H1 (cell line): ENCODE measurements around the gene ALDH7A1. TPM values are rescaled to one million over a fixed set of nuclear protein-coding genes. Genes with fewer than 3 reads are reported as not detected.

Source experiments
- CTCF ChIA-PET: fragments of 300-600 bp; sonication (Branson Sonifier 250); formaldehyde crosslinking; loops from one replicate; lab custom pipeline; 2021; ENCODE audit not compliant: partially characterized antibody; lab: Charles Lee
- POLR2A ChIA-PET: fragments of 300-600 bp; sonication (Branson Sonifier 250); formaldehyde crosslinking; loops from one replicate; lab custom pipeline; 2021; ENCODE audit warnings: inconsistent platforms; ENCODE audit not compliant: partially characterized antibody; lab: Charles Lee
- DNase-seq, 2 experiments: peaks; one replicate each; pipeline versions ENCODE4 v3.0.0 to v3.0.0-alpha.2; 2010 to 2022; ENCODE audit warnings: low spot score in 2 of 2, low read depth in 1 of 2, mixed read lengths in 1 of 2
- FAIRE-seq: peaks from 2 replicates; lab custom pipeline; 2011; peaks lifted over from hg19 to GRCh38; lab: Jason Lieb, UNC
- H2AFZ ChIP-seq: 2 replicates; pipeline ENCODE4 v1.8.1; 2012; ENCODE audit warnings: low read length, inconsistent platforms
- H2AK5ac ChIP-seq: 2 replicates; pipeline ENCODE4 v1.6.1; 2013; ENCODE audit warnings: low read depth, low read length
- H2BK120ac ChIP-seq: replicated peaks from 2 replicates; pipeline ENCODE3; 2013; ENCODE audit warnings: low read depth, low read length, inconsistent platforms
- H2BK12ac ChIP-seq: 2 replicates; pipeline ENCODE4 v1.6.1; 2013; ENCODE audit warnings: low read depth, low read length
- H2BK15ac ChIP-seq: 2 replicates; pipeline ENCODE4 v1.6.1; 2013; ENCODE audit warnings: low read length
- H2BK20ac ChIP-seq: 2 replicates; pipeline ENCODE4 v1.6.1; 2013; ENCODE audit warnings: low read length
- H2BK5ac ChIP-seq: 2 replicates; pipeline ENCODE4 v1.6.1; 2013; ENCODE audit warnings: low read depth, low read length
- H3K14ac ChIP-seq: 2 replicates; pipeline ENCODE4 v1.6.1; 2013; ENCODE audit warnings: inconsistent platforms; ENCODE audit not compliant: insufficient read length
- H3K18ac ChIP-seq: 2 replicates; pipeline ENCODE4 v1.6.1; 2013; ENCODE audit warnings: low read length; ENCODE audit errors: extremely low read depth
- H3K23ac ChIP-seq: 2 replicates; pipeline ENCODE4 v1.6.1; 2013; ENCODE audit warnings: inconsistent platforms; ENCODE audit not compliant: insufficient read length
- H3K23me2 ChIP-seq: 2 replicates; pipeline ENCODE4 v1.6.1; 2013; ENCODE audit warnings: low read depth, low read length
- H3K27ac ChIP-seq: 2 replicates; pipeline ENCODE4 v1.6.1; 2011; ENCODE audit warnings: low read depth, low read length, inconsistent platforms
- H3K27me3 ChIP-seq, 4 experiments: replicated peaks in 1 of 4; 1 replicate in 1 of 4; 2 replicates in 3 of 4; pipeline versions ENCODE4 v1.6.1 to v1.8.1; 2011 to 2013; ENCODE audit warnings: low read length in 3 of 4, mild to moderate bottlenecking in 3 of 4, inconsistent platforms in 2 of 4, mixed read lengths in 2 of 4, moderate library complexity in 1 of 4; ENCODE audit not compliant: control insufficient read depth in 3 of 4, insufficient read depth in 3 of 4; ENCODE audit errors: extremely low read depth in 1 of 4
- H3K36me3 ChIP-seq, 4 experiments: 2 replicates each; pipeline versions ENCODE4 v1.6.1 to v1.8.1; 2011 to 2013; ENCODE audit warnings: mild to moderate bottlenecking in 4 of 4, low read length in 3 of 4, moderate library complexity in 2 of 4, control low read depth in 1 of 4, inconsistent platforms in 1 of 4; ENCODE audit not compliant: insufficient read depth in 4 of 4, control insufficient read depth in 2 of 4
- H3K4ac ChIP-seq: replicated peaks from 2 replicates; pipeline ENCODE3; 2013; ENCODE audit warnings: low read length, low read depth, mixed read lengths, inconsistent platforms; ENCODE audit not compliant: insufficient read length
- H3K4me1 ChIP-seq, 4 experiments: replicated peaks in 1 of 4; 1 replicate in 1 of 4; 2 replicates in 3 of 4; pipeline versions ENCODE4 v1.6.1 to v1.8.1; 2011 to 2013; ENCODE audit warnings: low read length in 3 of 4, inconsistent platforms in 2 of 4, mixed read lengths in 1 of 4; ENCODE audit not compliant: insufficient read depth in 4 of 4, control insufficient read depth in 3 of 4
- H3K4me2 ChIP-seq, 2 experiments: 2 replicates each; pipeline versions ENCODE4 v1.6.1 to v1.8.1; 2011 to 2013; ENCODE audit warnings: low read depth in 2 of 2, low read length in 2 of 2, control low read depth in 1 of 2, inconsistent platforms in 1 of 2, mild to moderate bottlenecking in 1 of 2; ENCODE audit not compliant: insufficient read depth in 1 of 2
- H3K4me3 ChIP-seq, 4 experiments: fragments of 200-600, 300-600 bp in 1 of 4; sonication (generic), shearing (Covaris generic), sonication (Bioruptor Twin) in 1 of 4; 2 replicates each; pipeline versions ENCODE4 v1.5.1 to v1.8.1; 2011 to 2016; ENCODE audit warnings: low read length in 4 of 4, low read depth in 3 of 4, control low read depth in 2 of 4, inconsistent platforms in 2 of 4, mild to moderate bottlenecking in 2 of 4, mixed read lengths in 1 of 4, moderate library complexity in 1 of 4; ENCODE audit not compliant: insufficient read depth in 2 of 4; ENCODE audit errors: extremely low read depth in 1 of 4
- H3K56ac ChIP-seq: replicated peaks from 2 replicates; pipeline ENCODE3; 2013; ENCODE audit warnings: low read depth, mild to moderate bottlenecking, mixed read lengths, low read length, inconsistent platforms; ENCODE audit not compliant: insufficient read length
- H3K79me1 ChIP-seq: 2 replicates; pipeline ENCODE4 v1.6.1; 2013; ENCODE audit warnings: low read depth, low read length, control low read depth
- H3K79me2 ChIP-seq, 2 experiments: 2 replicates each; pipeline versions ENCODE4 v1.6.1 to v1.8.1; 2012 to 2013; ENCODE audit warnings: low read length in 2 of 2, mild to moderate bottlenecking in 2 of 2, inconsistent platforms in 1 of 2; ENCODE audit not compliant: insufficient read depth in 2 of 2, control insufficient read depth in 1 of 2
- H3K9ac ChIP-seq, 4 experiments: replicated peaks in 1 of 4; 1 replicate in 1 of 4; 2 replicates in 3 of 4; pipeline versions ENCODE4 v1.6.1 to v1.8.1; 2011 to 2013; ENCODE audit warnings: low read depth in 3 of 4, low read length in 3 of 4, control low read depth in 2 of 4, mild to moderate bottlenecking in 2 of 4, moderate library complexity in 2 of 4, inconsistent platforms in 1 of 4; ENCODE audit errors: extremely low read depth in 1 of 4
- H3K9me3 ChIP-seq, 2 experiments: 2 replicates each; pipeline versions ENCODE4 v1.6.1 to v1.8.1; 2012 to 2013; ENCODE audit warnings: mild to moderate bottlenecking in 2 of 2, moderate library complexity in 2 of 2, control low read depth in 1 of 2, inconsistent platforms in 1 of 2, low read depth in 1 of 2, low read length in 1 of 2, mixed read lengths in 1 of 2; ENCODE audit not compliant: insufficient read depth in 2 of 2
- H4K20me1 ChIP-seq, 2 experiments: replicated peaks in 1 of 2; 2 replicates each; pipeline versions ENCODE3 to v1.8.1; 2011 to 2013; ENCODE audit warnings: inconsistent platforms in 2 of 2, low read length in 2 of 2, mild to moderate bottlenecking in 1 of 2; ENCODE audit not compliant: insufficient read depth in 2 of 2, control insufficient read depth in 1 of 2
- H4K5ac ChIP-seq: 2 replicates; pipeline ENCODE4 v1.6.1; 2013; ENCODE audit warnings: low read length, low read depth, mixed read lengths, inconsistent platforms; ENCODE audit not compliant: insufficient read length
- H4K8ac ChIP-seq: 2 replicates; pipeline ENCODE4 v1.8.0; 2013; ENCODE audit warnings: mild to moderate bottlenecking, moderate library complexity, low read length, inconsistent platforms; ENCODE audit not compliant: insufficient read depth; ENCODE audit errors: extremely low read depth
- H4K91ac ChIP-seq: replicated peaks from 2 replicates; pipeline ENCODE3; 2013; ENCODE audit warnings: low read length, mixed read lengths, inconsistent platforms; ENCODE audit not compliant: insufficient read length
- ASH2L ChIP-seq: fragments of 200-600, 300-600 bp; sonication (generic); IDR thresholded peaks from one replicate; pipeline ENCODE4 v1.7.1; 2017; ENCODE audit warnings: low read length
- BACH1 ChIP-seq: IDR thresholded peaks from 2 replicates; pipeline ENCODE4 v1.6.1; 2012; ENCODE audit warnings: low read length, improper control_type of control experiment
- CBX8 ChIP-seq: fragments of 300-800, 300-1000 bp; sonication (generic); IDR thresholded peaks from 2 replicates; pipeline ENCODE4 v1.7.1; 2016; ENCODE audit warnings: low read depth, low read length, borderline replicate concordance
- EP300 ChIP-seq, 2 experiments: IDR thresholded peaks; 1 replicate in 1 of 2; 2 replicates in 1 of 2; pipeline ENCODE4 v1.6.1; 2011 to 2012; ENCODE audit warnings: low read depth in 2 of 2, low read length in 2 of 2, mild to moderate bottlenecking in 2 of 2, borderline replicate concordance in 1 of 2, inconsistent platforms in 1 of 2, moderate library complexity in 1 of 2
- FOSL1 ChIP-seq: IDR thresholded peaks from 2 replicates; pipeline ENCODE4 v1.6.1; 2011; ENCODE audit warnings: mild to moderate bottlenecking, low read depth, low read length, moderate library complexity; ENCODE audit not compliant: insufficient read depth
- KDM4A ChIP-seq: IDR thresholded peaks from one replicate; pipeline ENCODE4 v1.7.1; 2012; ENCODE audit warnings: low read depth, mild to moderate bottlenecking, moderate library complexity, low read length, inconsistent platforms; ENCODE audit not compliant: severe bottlenecking
- KDM5A ChIP-seq: fragments of 200-600 bp; IDR thresholded peaks from 2 replicates; pipeline ENCODE4 v1.7.1; 2012; ENCODE audit warnings: mild to moderate bottlenecking, low read length, inconsistent platforms, mixed read lengths
- NRF1 ChIP-seq: IDR thresholded peaks from 2 replicates; pipeline ENCODE4 v1.6.1; 2011; ENCODE audit warnings: mild to moderate bottlenecking, low read depth, low read length, improper control_type of control experiment
- POLR2AphosphoS5 ChIP-seq: IDR thresholded peaks from 2 replicates; pipeline ENCODE4 v1.6.1; 2011; ENCODE audit warnings: low read depth, low read length
- RFX5 ChIP-seq: IDR thresholded peaks from 2 replicates; pipeline ENCODE4 v1.6.1; 2011; ENCODE audit warnings: low read depth, low read length, improper control_type of control experiment, borderline replicate concordance
- TBP ChIP-seq: IDR thresholded peaks from 2 replicates; pipeline ENCODE4 v1.6.1; 2011; ENCODE audit warnings: low read depth, low read length, improper control_type of control experiment
- ZNF274 ChIP-seq: IDR thresholded peaks from 2 replicates; pipeline ENCODE4 v1.7.0; 2012; ENCODE audit warnings: low read length, borderline replicate concordance; ENCODE audit errors: extremely low read depth
- WGBS, 2 experiments: shearing (Covaris generic) in 1 of 2; methylation state at CpG; one replicate each; pipeline versions ENCODE4 v1.1.6 to v1.1.7; 2013 to 2015; ENCODE audit warnings: low lambda C conversion rate in 2 of 2, mixed read lengths in 2 of 2, inconsistent platforms in 1 of 2, low coverage in 1 of 2, missing lambda C conversion rate in 1 of 2; ENCODE audit not compliant: insufficient replicate concordance in 2 of 2, insufficient coverage in 1 of 2, insufficient read length in 1 of 2; ENCODE audit errors: extremely low coverage in 1 of 2, missing lambda C conversion rate in 1 of 2; 5-methylcytosine and 5-hydroxymethylcytosine counted together
- polyA plus RNA-seq, 7 experiments: library from polyadenylated mRNA; depleted of rRNA in 3 of 7; stranded (reverse) in 5 of 7; unstranded in 2 of 7; fragments of >200 nt in 5 of 7; fragments of 200-250 nt in 2 of 7; gene quantifications; 1 replicate in 5 of 7; 2 replicates in 1 of 7; 4 replicates in 1 of 7; pipeline versions ENCODE4 v1.2.1 to v1.2.3, GENCODE V29; 2011 to 2013; ENCODE audit warnings: missing spikeins in 2 of 7, mixed read lengths in 2 of 7
- total RNA-seq: library from RNA; stranded (reverse); fragmentation: NEBNext Ultra II Directional; extraction: Animal tissue kit (Norgen Biotek cat#: 25700); gene quantifications from 2 replicates; pipeline ENCODE4 v1.2.1, GENCODE V29; 2021
- TF ChIP-seq, protein P1 (sequence below): IDR thresholded peaks from 2 replicates; pipeline ENCODE4 v1.6.1; 2012; ENCODE audit warnings: inconsistent platforms

The ALDH7A1 gene
- total and polyA plus RNA-seq, 2 of the 8 experiments (the other 6 are each of a cell fraction or from before 2014, with no cell fraction given) = 99.6 to 225 TPM

GRCh38 chr5:126482591-126482990 lies 112.4 kb downstream of the ALDH7A1 start:
- no peak overlapping the region for H4K91ac ChIP-seq
- DNase-seq (no peak), FAIRE-seq (no peak)
- no peaks in the 10 kb centered on the region for H3K23me2 ChIP-seq
- no peak overlapping the region for H3K14ac ChIP-seq
- H2BK5ac ChIP-seq = no peak overlapping the region
- H4K20me1 ChIP-seq = no peaks in the 10 kb centered on the region
- no peaks in the 10 kb centered on the region for H3K9me3 ChIP-seq
- H4K5ac ChIP-seq = no peak overlapping the region
- H3K79me2 ChIP-seq = no peaks in the 10 kb centered on the region
- H3K79me1 ChIP-seq = no peaks in the 10 kb centered on the region
- no peak overlapping the region for H3K27ac ChIP-seq
- no peak overlapping the region for H2BK15ac ChIP-seq
- H2AFZ ChIP-seq = no peak overlapping the region
- H2BK20ac ChIP-seq = no peak overlapping the region
- CTCF ChIA-PET = interaction anchor here (1.0 to 1.2 kb wide), 2 partner anchors 8 to 124 kb away, joined by 3 read pairs; no protein-coding TSS in a partner anchor
- TF ChIP-seq KDM4A (no peak), FOSL1 (no peak), EP300 (IDR thresholded peaks at IDR 0.05; ENCODE audit: borderline replicate concordance in 1 of 2, low read depth in 2 of 2, low read length in 2 of 2) (no peak), POLR2AphosphoS5 (no peak), ASH2L (no peak), RFX5 (no peak), TBP (no peak), NRF1 (no peak), KDM5A (no peak), CBX8 (no peak), ZNF274 (no peak), BACH1 (no peak)
- TF ChIP-seq, protein P1, sequence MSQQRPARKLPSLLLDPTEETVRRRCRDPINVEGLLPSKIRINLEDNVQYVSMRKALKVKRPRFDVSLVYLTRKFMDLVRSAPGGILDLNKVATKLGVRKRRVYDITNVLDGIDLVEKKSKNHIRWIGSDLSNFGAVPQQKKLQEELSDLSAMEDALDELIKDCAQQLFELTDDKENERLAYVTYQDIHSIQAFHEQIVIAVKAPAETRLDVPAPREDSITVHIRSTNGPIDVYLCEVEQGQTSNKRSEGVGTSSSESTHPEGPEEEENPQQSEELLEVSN = no peak
- no peak overlapping the region for H4K8ac ChIP-seq
- no peak overlapping the region for H2BK120ac ChIP-seq
- no peak overlapping the region for H3K4me3 ChIP-seq
- H3K4ac ChIP-seq = no peak overlapping the region
- no peak overlapping the region for H3K56ac ChIP-seq
- 88% methylated on average over 1 of the region's 1 CpG; no CpG with 5 or more reads in 1 of the 2 experiments for WGBS, 2 experiments
- H3K27me3 ChIP-seq = no peaks in the 10 kb centered on the region
- peaks cover 0 to 53% (median 22%) of the 10 kb centered on the region in 4 experiments; a peak in 6 of 8 replicates for H3K36me3 ChIP-seq
- no peak overlapping the region for H3K23ac ChIP-seq
- H3K18ac ChIP-seq = no peak overlapping the region
- no peak overlapping the region for H3K4me2 ChIP-seq
- H2BK12ac ChIP-seq = no peak overlapping the region
- H3K4me1 ChIP-seq = no peaks in the 10 kb centered on the region
- POLR2A ChIA-PET = no interaction called here
- no peak overlapping the region for H2AK5ac ChIP-seq
- H3K9ac ChIP-seq = no peak overlapping the region
